Right cardiac atrium (tissue), 5 donors: ENCODE measurements around the gene ZSCAN23. TPM values are rescaled to one million over a fixed set of nuclear protein-coding genes. Genes with fewer than 3 reads are reported as not detected.
"Not testable (repeated sequence)": the region's sequence is repeated elsewhere in the genome, so short reads cannot be mapped to it uniquely, and the experiment has no call there.

Experiments
- ATAC-seq, 2 donors: fragments of 200-7000 bp; cut with Tn5 transposase; one replicate each; pipeline versions ENCODE4 v1.8.0 to v1.9.1; 2020; ENCODE audit warnings: moderate library complexity in 2 of 2, mild to moderate bottlenecking in 1 of 2
- DNase-seq, 3 donors: peaks; one replicate each; pipeline ENCODE4 v3.0.0-alpha.2; 2020
- H3K27ac ChIP-seq: one replicate; pipeline ENCODE4 v1.5.1; 2013; ENCODE audit warnings: mild to moderate bottlenecking, low read length, control low read depth, moderate library complexity
- H3K27me3 ChIP-seq: one replicate; pipeline ENCODE4 v1.6.1; 2013; ENCODE audit not compliant: control insufficient read depth, insufficient read depth
- H3K4me1 ChIP-seq: one replicate; pipeline ENCODE4 v1.6.1; 2013; ENCODE audit warnings: low read length; ENCODE audit not compliant: control insufficient read depth, insufficient read depth
- H3K4me3 ChIP-seq: one replicate; pipeline ENCODE4 v1.5.1; 2013; ENCODE audit warnings: low read length, control low read depth
- H3K9me3 ChIP-seq: one replicate; pipeline ENCODE4 v1.6.1; 2013; ENCODE audit warnings: low read length; ENCODE audit not compliant: control insufficient read depth
- WGBS: extraction: QIAGEN DNeasy Blood & Tissue Kit; methylation state at CpG from one replicate; pipeline ENCODE4 v1.1.7; 2013; 5-methylcytosine and 5-hydroxymethylcytosine counted together
- intact Hi-C, 4 donors: fragments of 100-400 bp; cut with DNase I; formaldehyde crosslinking; loops; one replicate each; pipeline versions ENCODE4 v1.11.0 to v1.14.0; 2022 to 2023
- polyA plus RNA-seq: library from polyadenylated mRNA; stranded (reverse); fragments of 200-250 nt; gene quantifications from one replicate; pipeline ENCODE4 v1.2.3, GENCODE V29; 2013
- total RNA-seq, 4 donors: library from RNA; stranded (reverse); fragmentation: NEBNext Ultra II Directional; extraction: Animal tissue kit (Norgen Biotek cat#: 25700); gene quantifications; one replicate each; pipeline ENCODE4 v1.2.1, GENCODE V29; 2021
- donor health status: healthy with polysubstance abuse.
- donor health status: DM: no; HTN: yes; CAD: no.
- donor health status: DM: no; HTN: no; CAD: no.
- donor health status: DM: no; HTN: yes; CAD: no; lungs with severe emphysema.
- donor health status: DM: yes; HTN: yes; CAD: no.

ZSCAN23 gene
- total and polyA plus RNA-seq, 5 donors = 0.48 to 2.9 (median 1.9) TPM

DNA sequence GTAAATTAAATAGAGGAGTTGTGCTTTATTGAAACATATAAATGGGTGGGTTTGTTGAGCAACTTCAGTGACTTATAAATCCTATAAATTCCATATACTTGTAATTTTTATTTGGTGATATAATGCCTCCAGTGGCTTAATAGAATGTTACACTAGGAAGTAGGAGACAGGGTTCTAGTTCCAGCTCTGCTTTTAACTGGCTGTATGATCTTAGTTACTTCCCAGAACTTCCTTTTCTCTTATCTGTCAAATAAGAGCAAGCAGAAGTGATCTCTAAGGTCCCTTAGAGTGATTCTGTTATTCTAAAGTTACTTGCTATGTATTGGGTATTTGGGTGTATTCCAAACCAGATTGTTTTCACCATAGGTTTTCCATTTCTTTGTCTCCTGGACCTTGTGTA lies 10.2 kb downstream of the ZSCAN23 start:
- Histone ChIP-seq H3K27me3 (no peaks in the 10 kb centered on the region), H3K4me3 (no peak overlapping the region), H3K9me3 (no peaks in the 10 kb centered on the region), H3K4me1 (no peaks in the 10 kb centered on the region), H3K27ac (no peak overlapping the region)
- no peak for ATAC-seq
- DNase-seq = no peak
- intact Hi-C loops = no loop called here

DNA sequence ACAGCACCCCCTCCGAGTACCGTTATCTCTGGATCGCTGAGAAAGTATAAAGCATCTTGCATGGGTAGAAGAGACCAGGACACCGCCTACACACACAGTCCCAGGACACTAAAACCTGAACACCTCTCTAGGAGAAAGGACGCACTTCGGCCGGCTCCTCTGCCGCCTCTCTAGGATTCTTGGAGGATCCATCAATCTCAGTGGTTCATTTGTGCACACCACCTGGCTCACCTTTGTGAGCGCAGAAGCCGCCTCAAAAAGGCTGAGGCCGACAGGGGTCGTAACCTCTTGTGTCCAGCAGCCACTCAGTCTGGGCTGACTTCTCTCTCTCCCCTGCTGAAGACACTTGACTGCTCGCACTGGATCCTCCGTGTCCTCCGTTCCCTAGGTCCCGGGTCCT lies 13.5 kb downstream of the ZSCAN23 start:
- H3K27me3 ChIP-seq = no peaks in the 10 kb centered on the region
- no peak overlapping the region for H3K27ac ChIP-seq
- intact Hi-C loops = no loop called here
- DNase-seq (no peak), ATAC-seq (no peak)
- WGBS = 93% methylated on average over 16 of the region's 16 CpGs
- no peaks in the 10 kb centered on the region for H3K4me1 ChIP-seq
- no peaks in the 10 kb centered on the region for H3K9me3 ChIP-seq
- no peak overlapping the region for H3K4me3 ChIP-seq

DNA sequence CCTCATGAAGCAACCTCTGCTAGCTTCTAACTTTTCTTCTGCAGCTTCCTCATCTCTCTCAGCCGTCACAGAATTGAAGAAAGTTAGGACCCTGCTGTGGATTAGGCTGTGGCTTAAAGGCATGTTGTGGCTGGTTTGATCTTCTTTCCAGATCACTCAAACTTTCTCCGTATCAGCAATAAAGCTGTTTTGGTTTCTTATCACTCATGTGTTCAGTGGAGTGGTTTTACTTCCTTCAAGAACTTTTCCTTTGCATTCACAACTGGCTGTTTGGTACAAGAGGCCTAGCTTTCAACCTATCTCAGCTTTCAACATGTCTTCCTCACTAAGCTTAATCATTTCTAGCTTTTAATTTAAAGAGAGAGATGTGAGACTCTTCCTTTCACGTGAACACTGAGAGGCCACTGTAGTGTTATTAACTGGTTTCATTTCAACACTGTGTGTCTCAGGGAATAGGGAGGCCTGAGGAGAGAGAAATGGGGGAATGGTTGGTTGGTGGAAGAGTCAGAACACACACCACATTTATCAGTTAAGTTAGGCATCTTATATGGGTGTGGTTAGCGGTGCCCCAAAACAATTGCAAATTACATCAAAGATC lies 17.2 kb downstream of the ZSCAN23 start:
- Histone ChIP-seq H3K4me1 (no peaks in the 10 kb centered on the region), H3K9me3 (no peaks in the 10 kb centered on the region), H3K27ac (no peak overlapping the region), H3K27me3 (no peaks in the 10 kb centered on the region), H3K4me3 (no peak overlapping the region)
- ATAC-seq (no peak), DNase-seq (no peak)
- WGBS = 80% methylated on average over 4 of the region's 4 CpGs
- intact Hi-C loops = no loop called here

DNA sequence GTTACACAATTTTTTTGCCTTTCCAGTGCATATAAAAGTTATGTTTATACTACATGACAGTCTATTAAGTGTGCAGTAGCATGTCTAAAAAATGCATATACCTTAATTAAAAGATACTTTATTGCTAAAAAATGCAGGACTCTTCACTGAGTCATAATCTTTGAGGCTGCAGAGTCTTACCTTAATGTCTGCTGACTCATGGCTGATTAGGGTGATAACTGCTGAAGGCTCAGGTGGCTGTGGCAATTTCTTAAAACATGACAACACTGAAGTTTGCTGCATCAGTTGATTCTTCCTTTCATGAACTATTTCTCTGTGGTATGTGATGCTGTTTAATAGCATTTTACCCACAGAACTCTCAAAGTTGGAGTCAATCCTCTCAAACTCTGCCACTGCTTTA lies 19.1 kb downstream of the ZSCAN23 start:
- no peak overlapping the region for H3K4me3 ChIP-seq
- no peaks in the 10 kb centered on the region for H3K4me1 ChIP-seq
- intact Hi-C loops = no loop called here
- DNase-seq (no peak), ATAC-seq (no peak)
- no peaks in the 10 kb centered on the region for H3K27me3 ChIP-seq
- H3K27ac ChIP-seq = no peak overlapping the region
- no peaks in the 10 kb centered on the region for H3K9me3 ChIP-seq

DNA sequence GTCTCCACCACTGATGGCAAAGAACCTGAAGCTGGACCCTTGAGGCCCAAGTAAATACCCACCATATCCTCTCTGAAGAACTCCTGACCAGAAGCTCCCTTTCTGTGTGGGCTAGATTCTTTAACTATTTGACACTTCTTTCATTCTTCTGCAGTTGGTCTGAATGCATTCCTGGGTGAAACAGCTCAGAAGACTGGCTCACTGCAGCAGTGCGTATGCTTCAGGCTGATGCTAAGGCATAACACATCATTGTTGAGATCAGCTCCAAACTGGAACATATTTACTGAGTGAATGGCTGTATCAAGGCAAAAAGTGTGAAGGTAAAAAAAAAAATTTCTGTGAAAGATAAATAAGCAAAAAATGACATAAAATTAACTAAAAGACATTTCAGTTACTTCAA lies 19.7 kb downstream of the ZSCAN23 start:
- DNase-seq (no peak), ATAC-seq (no peak)
- no peak overlapping the region for H3K4me3 ChIP-seq
- 98% methylated on average over 1 of the region's 1 CpG for WGBS
- no peaks in the 10 kb centered on the region for H3K27me3 ChIP-seq
- intact Hi-C loops = no loop called here
- H3K9me3 ChIP-seq = no peaks in the 10 kb centered on the region
- no peak overlapping the region for H3K27ac ChIP-seq
- H3K4me1 ChIP-seq = no peaks in the 10 kb centered on the region

DNA sequence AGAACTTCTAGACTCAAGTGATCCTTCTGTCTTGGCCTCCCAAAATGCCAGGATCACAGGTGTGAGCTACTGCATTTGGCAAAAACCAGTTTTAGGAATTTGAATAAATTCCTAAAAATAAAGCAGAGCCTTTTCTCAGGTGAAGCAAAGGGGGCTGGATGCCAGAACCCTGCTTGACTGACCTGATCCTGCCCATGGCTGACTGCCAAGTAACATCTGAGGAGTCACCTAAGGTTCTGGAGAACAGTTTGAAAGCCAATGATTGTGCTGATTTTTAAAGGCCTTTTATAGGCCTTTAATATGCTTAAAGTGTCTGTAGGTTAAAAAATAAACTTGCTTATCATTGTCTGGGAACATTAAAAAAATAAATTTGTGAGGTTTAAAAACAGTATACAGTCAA lies 29.6 kb downstream of the ZSCAN23 start:
- DNase-seq (no peak), ATAC-seq (no peak)
- no peaks in the 10 kb centered on the region for H3K4me1 ChIP-seq
- H3K27ac ChIP-seq = no peak overlapping the region
- no peaks in the 10 kb centered on the region for H3K9me3 ChIP-seq
- intact Hi-C loops = no loop called here
- no peaks in the 10 kb centered on the region for H3K27me3 ChIP-seq
- no peak overlapping the region for H3K4me3 ChIP-seq

DNA sequence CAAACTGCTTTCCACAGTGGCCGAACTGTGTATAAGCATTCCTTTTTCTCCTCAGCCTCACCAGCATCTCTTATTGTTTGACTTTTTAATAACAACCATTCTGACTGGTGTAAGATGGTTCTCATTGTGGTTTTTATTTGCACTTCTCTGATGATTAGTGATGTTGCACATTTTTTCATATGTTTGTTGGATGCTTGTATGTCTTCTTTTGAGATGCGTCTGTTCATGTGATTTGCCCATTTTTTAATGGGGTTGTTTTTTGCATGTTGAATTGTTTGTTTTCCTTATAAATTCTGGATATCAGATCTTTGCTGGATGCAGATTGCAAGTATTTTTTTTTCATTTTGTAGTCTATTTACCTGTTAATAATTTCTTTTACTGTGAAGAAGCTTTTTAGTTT lies 32.5 kb downstream of the ZSCAN23 start:
- DNase-seq (no peak), ATAC-seq (no peak)
- Histone ChIP-seq H3K27ac (no peak overlapping the region), H3K4me1 (no peaks in the 10 kb centered on the region), H3K4me3 (no peak overlapping the region), H3K9me3 (no peaks in the 10 kb centered on the region), H3K27me3 (no peaks in the 10 kb centered on the region)
- 95% methylated on average over 2 of the region's 2 CpGs for WGBS
- intact Hi-C loops = no loop called here

DNA sequence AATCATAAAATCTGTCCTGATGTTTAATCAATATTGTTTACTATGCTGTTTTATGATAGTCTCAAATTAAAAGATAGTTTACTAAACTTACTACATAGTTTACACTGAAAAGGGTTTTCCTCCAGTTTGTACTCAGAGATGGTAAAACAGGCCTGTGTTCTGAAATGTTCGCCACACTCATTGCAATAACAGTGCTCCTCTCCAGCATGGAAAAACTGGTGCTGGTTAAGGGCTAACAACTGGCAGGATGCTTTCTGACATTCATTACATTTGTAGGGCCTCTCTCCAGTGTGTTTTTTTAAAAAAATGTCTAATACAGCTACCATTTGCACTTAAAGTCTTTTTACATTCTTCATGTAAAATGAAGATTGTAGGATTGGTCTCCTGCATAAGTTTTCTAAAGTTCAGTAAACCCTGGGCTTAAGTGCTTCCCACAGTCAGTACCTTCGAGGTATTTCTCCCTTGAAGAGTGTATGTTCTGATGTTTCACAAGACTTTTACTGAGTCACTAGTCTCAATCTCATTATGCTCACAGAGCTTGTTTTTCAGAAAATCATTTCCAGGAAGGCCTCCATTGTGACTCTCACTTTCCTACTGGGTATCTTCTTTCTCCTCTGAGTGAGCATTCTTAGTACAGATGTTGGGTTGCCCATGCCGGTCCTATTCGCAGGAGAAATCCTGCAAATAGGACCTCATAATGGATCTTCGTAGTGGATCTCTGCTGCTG lies 35.1 kb downstream of the ZSCAN23 start:
- Histone ChIP-seq H3K9me3 (no peaks in the 10 kb centered on the region), H3K4me1 (no peaks in the 10 kb centered on the region), H3K27ac (no peak overlapping the region), H3K27me3 (no peaks in the 10 kb centered on the region), H3K4me3 (no peak overlapping the region)
- 85% methylated on average over 5 of the region's 5 CpGs for WGBS
- ATAC-seq (no peak), DNase-seq (no peak)
- intact Hi-C loops = no loop called here

DNA sequence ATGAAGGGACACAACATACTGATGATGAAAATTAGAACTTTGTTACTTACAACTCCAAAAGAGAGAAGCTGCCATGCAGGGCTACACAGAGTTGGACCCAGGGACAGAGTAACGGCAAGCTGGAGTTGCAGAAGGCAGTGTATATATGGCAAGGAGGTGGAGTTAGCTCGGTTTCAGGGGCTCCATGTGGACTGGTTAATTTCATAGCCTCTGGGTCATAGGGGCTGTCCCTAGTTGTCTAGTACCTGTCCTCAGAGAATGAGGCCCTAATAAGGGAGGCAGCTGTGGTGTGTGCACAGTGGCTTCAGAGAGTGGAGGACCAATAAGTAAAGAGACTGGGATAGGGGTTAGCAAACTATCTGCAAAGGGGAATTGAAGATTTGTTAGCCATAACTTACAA lies 35.9 kb downstream of the ZSCAN23 start:
- 56% methylated on average over 2 of the region's 2 CpGs for WGBS
- H3K4me3 ChIP-seq = no peak overlapping the region
- ATAC-seq = no peak
- DNase-seq = no peak
- no peaks in the 10 kb centered on the region for H3K27me3 ChIP-seq
- no peaks in the 10 kb centered on the region for H3K4me1 ChIP-seq
- H3K9me3 ChIP-seq = no peaks in the 10 kb centered on the region
- intact Hi-C loops = no loop called here
- H3K27ac ChIP-seq = no peak overlapping the region

DNA sequence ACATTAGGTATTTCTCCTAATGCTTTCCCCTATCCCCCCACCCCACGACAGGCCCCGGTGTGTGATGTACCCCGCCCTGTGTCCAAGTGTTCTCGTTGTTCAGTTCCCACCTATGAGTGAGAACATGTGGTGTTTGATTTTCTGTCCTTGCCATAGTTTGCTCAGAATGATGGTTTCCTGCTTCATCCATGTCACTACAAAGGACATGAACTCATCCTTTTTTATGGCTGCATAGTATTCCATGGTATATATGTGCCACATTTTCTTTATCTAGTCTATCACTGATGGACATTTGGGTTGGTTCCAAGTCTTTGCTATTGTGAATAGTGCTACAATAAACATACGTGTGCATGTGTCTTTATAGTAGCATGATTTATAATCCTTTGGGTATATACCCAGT lies 39.4 kb downstream of the ZSCAN23 start:
- H3K27ac ChIP-seq, intact Hi-C loops, ATAC-seq, DNase-seq, H3K27me3 ChIP-seq, H3K9me3 ChIP-seq, H3K4me3 ChIP-seq, H3K4me1 ChIP-seq: not testable (repeated sequence)
- 76% methylated on average over 5 of the region's 5 CpGs for WGBS

DNA sequence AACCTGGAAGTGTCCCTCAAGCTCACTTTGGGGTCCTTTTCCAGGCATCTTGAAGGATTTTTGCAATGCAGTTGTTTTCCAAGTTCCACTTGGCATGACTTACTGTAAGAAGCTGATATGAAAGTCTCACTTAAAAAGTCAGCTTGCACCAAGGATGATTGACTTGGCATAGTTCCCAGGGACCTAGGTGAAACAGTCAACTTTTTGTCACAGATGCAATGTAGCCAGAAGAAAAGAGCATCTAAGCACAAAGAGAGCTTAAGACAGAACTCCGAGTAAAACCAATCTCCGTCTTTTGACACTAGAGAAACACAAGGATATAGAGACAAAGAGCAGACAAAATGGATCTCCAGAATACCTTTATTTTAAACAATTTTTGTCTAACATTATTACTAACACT lies 41.1 kb downstream of the ZSCAN23 start:
- ATAC-seq (no peak), DNase-seq (no peak)
- H3K9me3 ChIP-seq = no peaks in the 10 kb centered on the region
- intact Hi-C loops = no loop called here
- no peaks in the 10 kb centered on the region for H3K4me1 ChIP-seq
- H3K27me3 ChIP-seq = no peaks in the 10 kb centered on the region
- no peak overlapping the region for H3K27ac ChIP-seq
- no peak overlapping the region for H3K4me3 ChIP-seq
- WGBS = 63% methylated on average over 2 of the region's 2 CpGs

DNA sequence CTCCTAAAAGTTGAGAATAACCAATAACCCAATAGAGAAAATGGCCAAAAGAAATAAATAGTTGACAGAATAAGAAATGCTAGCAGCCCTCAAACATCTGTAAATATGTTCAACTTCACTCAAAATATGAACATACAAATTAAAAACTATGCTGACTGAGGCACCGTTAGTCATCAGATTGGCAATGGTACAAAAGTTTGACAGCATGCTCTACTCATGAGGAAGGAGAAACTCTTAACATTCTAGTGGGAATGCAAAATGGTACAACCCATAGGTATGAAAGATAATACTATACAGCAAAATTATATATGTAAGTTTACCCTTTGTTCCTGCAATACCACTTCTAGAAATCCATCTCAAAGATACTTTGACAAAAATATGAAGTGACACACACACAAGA lies 42.1 kb downstream of the ZSCAN23 start:
- no peak overlapping the region for H3K4me3 ChIP-seq
- no peaks in the 10 kb centered on the region for H3K9me3 ChIP-seq
- ATAC-seq = no peak
- no peak for DNase-seq
- 63% methylated on average over 1 of the region's 1 CpG for WGBS
- intact Hi-C loops = no loop called here
- no peaks in the 10 kb centered on the region for H3K27me3 ChIP-seq
- H3K27ac ChIP-seq = no peak overlapping the region
- H3K4me1 ChIP-seq = peaks cover 2% of the 10 kb centered on the region
